Ascending aorta (tissue), 2 donors: ENCODE measurements around the gene WBP1L. TPM values are rescaled to one million over a fixed set of nuclear protein-coding genes. Genes with fewer than 3 reads are reported as not detected.
A peak's percentile ranks its signal among the peaks of the same experiment; 100 is the strongest.
"Not testable (repeated sequence)": the region's sequence is repeated elsewhere in the genome, so short reads cannot be mapped to it uniquely, and the experiment has no call there.

Experiments
- DNase-seq, 2 donors: peaks; one replicate each; pipeline ENCODE4 v3.0.0-alpha.2; 2019; ENCODE audit warnings: low spot score in 2 of 2
- H3K27ac ChIP-seq, 2 donors: fragments of 200-600 bp; sonication (generic); one replicate each; pipeline ENCODE4 v1.5.1; 2016 to 2017; ENCODE audit warnings: mild to moderate bottlenecking in 1 of 2
- H3K27me3 ChIP-seq: fragments of 200-600 bp; sonication (generic); one replicate; pipeline ENCODE4 v1.5.1; 2017
- H3K36me3 ChIP-seq, 2 donors: fragments of 200-600 bp; sonication (generic); one replicate each; pipeline ENCODE4 v1.5.1; 2016
- H3K4me1 ChIP-seq, 2 donors: fragments of 200-600 bp; sonication (generic); one replicate each; pipeline ENCODE4 v1.5.1; 2016 to 2017; ENCODE audit warnings: mild to moderate bottlenecking in 1 of 2
- H3K4me3 ChIP-seq, 2 donors: fragments of 200-600 bp; sonication (generic); one replicate each; pipeline ENCODE4 v1.5.1; 2016 to 2017; ENCODE audit warnings: mild to moderate bottlenecking in 1 of 2
- H3K9me3 ChIP-seq, 2 donors: fragments of 200-600 bp; sonication (generic); one replicate each; pipeline ENCODE4 v1.5.1; 2016
- intact Hi-C: fragments of 100-400 bp; cut with DNase I; formaldehyde crosslinking; loops from one replicate; pipeline ENCODE4 v1.15.1; 2023
- total RNA-seq: library from RNA; depleted of rRNA; stranded (reverse); fragments of >200 nt; gene quantifications from one replicate; pipeline ENCODE4 v1.1.0, GENCODE V29; 2016
- TF ChIP-seq, protein P1 (sequence below), 3 experiments: fragments of 200-600 bp in 2 of 3; fragments of 450-650 bp in 1 of 3; sonication (generic) in 2 of 3; IDR thresholded peaks; one replicate each; pipeline ENCODE4 v1.5.1; 2016 to 2019; ENCODE audit warnings: antibody characterized with exemption in 3 of 3, mild to moderate bottlenecking in 1 of 3, moderate library complexity in 1 of 3

WBP1L gene
- total RNA-seq, 1 donor from 2014 or later, result 107 TPM

DNA sequence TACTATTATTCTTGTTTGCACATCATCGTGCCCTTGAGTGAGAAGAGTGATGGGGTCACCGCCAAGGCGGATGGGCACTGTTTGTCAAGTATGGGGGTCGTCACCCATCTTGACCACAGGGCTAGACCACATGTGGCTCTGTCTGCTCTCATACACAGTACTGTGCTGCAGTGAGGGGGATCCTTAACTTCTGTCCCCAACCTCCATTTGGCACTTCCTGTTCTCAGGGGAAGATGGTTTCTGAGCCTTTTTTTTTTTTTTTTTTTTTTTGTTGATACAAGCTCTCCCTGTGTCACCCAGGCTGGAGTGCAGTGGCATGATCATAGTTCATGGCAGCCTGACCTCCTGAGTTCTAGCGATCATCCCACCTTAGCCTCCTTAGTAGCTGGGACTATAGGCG lies 13.6 kb downstream of the WBP1L start:
- no peaks in the 10 kb centered on the region for H3K27me3 ChIP-seq
- no peaks in the 10 kb centered on the region for H3K36me3 ChIP-seq
- H3K27ac ChIP-seq, result peak overlapping the region; percentile 29 to 69
- intact Hi-C loops, result no loop called here
- no peak for DNase-seq
- peaks cover 18 to 45% of the 10 kb centered on the region in 2 donors for H3K4me1 ChIP-seq
- no peaks in the 10 kb centered on the region for H3K9me3 ChIP-seq
- TF ChIP-seq, protein P1, sequence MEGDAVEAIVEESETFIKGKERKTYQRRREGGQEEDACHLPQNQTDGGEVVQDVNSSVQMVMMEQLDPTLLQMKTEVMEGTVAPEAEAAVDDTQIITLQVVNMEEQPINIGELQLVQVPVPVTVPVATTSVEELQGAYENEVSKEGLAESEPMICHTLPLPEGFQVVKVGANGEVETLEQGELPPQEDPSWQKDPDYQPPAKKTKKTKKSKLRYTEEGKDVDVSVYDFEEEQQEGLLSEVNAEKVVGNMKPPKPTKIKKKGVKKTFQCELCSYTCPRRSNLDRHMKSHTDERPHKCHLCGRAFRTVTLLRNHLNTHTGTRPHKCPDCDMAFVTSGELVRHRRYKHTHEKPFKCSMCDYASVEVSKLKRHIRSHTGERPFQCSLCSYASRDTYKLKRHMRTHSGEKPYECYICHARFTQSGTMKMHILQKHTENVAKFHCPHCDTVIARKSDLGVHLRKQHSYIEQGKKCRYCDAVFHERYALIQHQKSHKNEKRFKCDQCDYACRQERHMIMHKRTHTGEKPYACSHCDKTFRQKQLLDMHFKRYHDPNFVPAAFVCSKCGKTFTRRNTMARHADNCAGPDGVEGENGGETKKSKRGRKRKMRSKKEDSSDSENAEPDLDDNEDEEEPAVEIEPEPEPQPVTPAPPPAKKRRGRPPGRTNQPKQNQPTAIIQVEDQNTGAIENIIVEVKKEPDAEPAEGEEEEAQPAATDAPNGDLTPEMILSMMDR (IDR thresholded peaks at IDR 0.05), result no peak
- no peak overlapping the region for H3K4me3 ChIP-seq

- Histone ChIP-seq H3K36me3 (no peaks in the 10 kb centered on the region), H3K27me3 (no peaks in the 10 kb centered on the region), H3K9me3 (no peaks in the 10 kb centered on the region), H3K27ac (peak overlapping the region; percentile 69 to 71), H3K4me1 (peaks cover 10 to 35% of the 10 kb centered on the region in 2 donors), H3K4me3 (no peak overlapping the region)
- TF ChIP-seq, protein P1 (IDR thresholded peaks at IDR 0.05), result no peak
- intact Hi-C loops, result no loop called here
- no peak for DNase-seq
Measured at GRCh38 chr10:102758240-102758932, 14.6 kb downstream of the WBP1L start.

DNA sequence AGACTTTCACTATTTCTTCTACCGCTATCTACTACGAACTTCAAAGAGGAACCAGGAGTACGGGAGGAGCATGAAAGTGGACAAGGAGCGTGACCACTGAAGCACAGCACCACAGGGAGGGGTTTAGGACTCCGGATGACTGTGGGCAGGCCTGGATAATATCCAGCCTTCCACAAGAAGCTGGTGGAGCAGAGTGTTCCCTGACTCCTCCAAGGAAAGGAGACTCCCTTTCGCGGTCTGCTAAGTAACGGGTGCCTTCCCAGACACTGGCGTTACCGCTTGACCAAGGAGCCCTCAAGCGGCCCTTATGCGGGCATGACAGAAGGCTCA lies 15.2 kb downstream of the WBP1L start:
- DNase-seq, H3K4me3 ChIP-seq, intact Hi-C loops, H3K9me3 ChIP-seq, H3K27me3 ChIP-seq, H3K36me3 ChIP-seq: not testable (repeated sequence)
- peak overlapping the region; percentile 69 to 71 for H3K27ac ChIP-seq
- peaks cover 6 to 32% of the 10 kb centered on the region in 2 donors for H3K4me1 ChIP-seq

- TF ChIP-seq, protein P1 (IDR thresholded peaks at IDR 0.05), result no peak
- H3K4me3 ChIP-seq, result no peak overlapping the region
- H3K27me3 ChIP-seq, result no peaks in the 10 kb centered on the region
- intact Hi-C loops, result no loop called here
- H3K27ac ChIP-seq, result peak overlapping the region; percentile 55 to 69
- peaks cover 0 to 5% of the 10 kb centered on the region in 2 donors for H3K36me3 ChIP-seq
- DNase-seq, result no peak
- H3K9me3 ChIP-seq, result no peaks in the 10 kb centered on the region
- peaks cover 0 to 30% of the 10 kb centered on the region in 2 donors for H3K4me1 ChIP-seq
Measured at GRCh38 chr10:102759497-102760210, 15.9 kb downstream of the WBP1L start.

DNA sequence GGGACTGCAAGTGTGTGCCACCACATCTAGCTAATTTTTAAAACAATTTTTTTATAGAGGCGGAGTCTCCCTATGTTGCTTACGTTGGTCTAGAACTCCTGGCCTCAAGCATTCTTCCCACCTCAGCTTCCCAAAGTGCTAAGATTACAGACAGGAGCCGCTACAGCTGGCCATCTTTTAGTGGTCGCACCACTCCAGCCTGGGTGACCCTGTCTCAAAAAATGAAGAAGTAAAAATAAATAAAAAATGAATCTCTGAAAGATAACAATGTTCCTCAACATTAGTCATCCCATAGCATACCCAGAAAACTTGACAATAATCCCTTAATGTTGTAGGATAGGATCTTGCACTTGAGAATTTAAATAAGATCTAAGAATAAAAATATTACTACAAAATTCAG lies 18.2 kb downstream of the WBP1L start:
- Histone ChIP-seq H3K4me3 (no peak overlapping the region), H3K27ac (peak overlapping the region in 1 of 2 donors; percentile 69), H3K4me1 (peaks cover 0 to 29% of the 10 kb centered on the region in 2 donors), H3K36me3 (peaks cover 4 to 11% of the 10 kb centered on the region in 2 donors), H3K27me3 (no peaks in the 10 kb centered on the region), H3K9me3 (no peaks in the 10 kb centered on the region)
- intact Hi-C loops, result no loop called here
- DNase-seq, result no peak
- TF ChIP-seq, protein P1 (IDR thresholded peaks at IDR 0.05), result no peak

DNA sequence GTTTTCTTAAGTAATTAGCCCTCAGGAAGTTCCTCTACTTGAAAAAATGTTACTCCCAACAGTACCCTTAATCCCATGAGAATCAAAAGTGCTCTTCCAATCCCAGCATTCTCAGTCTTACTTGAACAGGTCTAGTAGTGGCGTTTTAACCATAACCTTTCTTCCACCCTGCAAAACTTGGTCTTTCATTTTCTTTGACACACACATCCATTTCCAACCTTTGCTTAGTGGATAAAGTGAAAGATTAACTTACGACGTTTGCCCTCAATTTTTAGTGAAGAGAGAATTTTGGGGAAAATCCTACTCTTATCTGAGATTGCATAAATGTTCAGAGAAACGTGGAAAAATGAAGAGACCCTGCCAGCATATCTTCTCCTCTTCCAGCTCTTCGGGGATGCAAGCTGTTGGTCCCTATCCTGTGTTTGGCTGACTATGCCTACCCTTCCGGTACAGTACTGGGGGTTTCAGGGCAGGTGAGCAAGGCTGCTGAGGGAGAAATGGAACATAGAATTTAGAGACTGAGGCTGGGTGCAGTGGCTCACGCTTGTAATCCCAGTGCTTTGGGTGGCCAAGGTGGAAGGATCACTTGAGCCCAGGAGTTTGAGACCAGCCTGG lies 18.8 kb downstream of the WBP1L start:
- H3K27me3 ChIP-seq, result no peaks in the 10 kb centered on the region
- H3K27ac ChIP-seq, result peak overlapping the region in 1 of 2 donors; percentile 48
- intact Hi-C loops, result no loop called here
- H3K9me3 ChIP-seq, result no peaks in the 10 kb centered on the region
- no peak overlapping the region for H3K4me3 ChIP-seq
- H3K36me3 ChIP-seq, result peaks cover 4 to 11% of the 10 kb centered on the region in 2 donors
- no peak for DNase-seq
- peaks cover 0 to 33% of the 10 kb centered on the region in 2 donors for H3K4me1 ChIP-seq
- TF ChIP-seq, protein P1 (IDR thresholded peaks at IDR 0.05), result no peak
